ENCODE results near the gene FMNL2.

The FMNL2 gene

DNA sequence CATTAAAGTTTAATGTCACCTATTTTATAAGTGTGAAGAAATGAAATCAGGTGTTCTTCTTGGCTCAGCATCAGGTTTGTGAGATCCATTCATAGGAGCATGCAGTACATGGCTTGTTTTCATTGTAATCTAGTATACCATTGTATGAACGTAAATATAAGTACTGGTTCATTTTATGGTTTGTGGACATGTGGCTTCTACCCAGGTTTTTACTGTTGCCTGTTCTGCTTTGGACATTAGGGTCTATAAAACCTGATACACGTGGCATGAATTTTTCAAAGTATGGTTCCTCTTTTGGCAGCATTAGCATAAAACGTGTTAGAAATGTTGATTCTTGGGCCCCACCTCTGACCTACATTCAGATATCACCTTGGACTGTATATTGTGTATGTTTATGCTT is 206.7 kb downstream of the FMNL2 start:
- H3K9me3 Mint-ChIP-seq = no peaks in the 10 kb centered on the region
- no peak overlapping the region for H3K4me3 Mint-ChIP-seq
- H3K27me3 Mint-ChIP-seq = peaks cover 6% of the 10 kb centered on the region
- H3K36me3 Mint-ChIP-seq (ENCODE audit: low read depth) = no peaks in the 10 kb centered on the region
- H3K4me1 Mint-ChIP-seq (ENCODE audit: low read depth) = no peaks in the 10 kb centered on the region
- H3K27ac Mint-ChIP-seq = no peak overlapping the region

DNA sequence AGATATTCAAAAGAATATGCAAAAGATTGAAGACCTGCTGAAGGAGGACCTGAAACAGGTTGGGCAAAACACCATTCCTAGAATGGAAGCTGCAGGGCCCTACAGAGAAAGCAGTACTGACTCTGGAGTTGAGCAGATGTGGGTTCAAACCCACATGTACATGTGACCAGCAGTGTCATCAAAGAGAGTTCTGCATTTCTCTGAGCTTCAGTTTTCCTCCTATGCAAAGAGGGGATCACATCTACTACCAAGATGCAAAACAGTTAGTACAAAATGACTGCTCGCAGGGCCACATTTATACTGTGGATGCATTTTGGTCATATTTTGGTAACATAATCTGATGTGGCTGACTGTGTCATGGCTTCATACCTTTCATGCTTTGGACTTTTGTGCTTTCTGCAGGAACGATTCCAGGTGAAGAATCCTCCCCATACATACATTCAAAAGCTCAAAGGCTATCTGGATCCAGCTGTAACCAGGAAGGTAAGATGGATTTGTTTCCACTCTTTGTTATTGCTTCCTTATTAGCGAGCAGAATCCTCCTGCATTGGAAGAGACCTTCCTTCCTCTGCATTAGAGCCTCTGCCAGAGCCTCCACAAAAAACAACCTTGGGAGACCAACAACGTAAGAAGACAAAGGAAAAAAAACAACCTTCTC is 207.5 kb downstream of the FMNL2 start:
- H3K4me3 Mint-ChIP-seq = no peak overlapping the region
- H3K36me3 Mint-ChIP-seq (ENCODE audit: low read depth) = no peaks in the 10 kb centered on the region
- H3K27me3 Mint-ChIP-seq = no peaks in the 10 kb centered on the region
- H3K27ac Mint-ChIP-seq = no peak overlapping the region
- H3K4me1 Mint-ChIP-seq (ENCODE audit: low read depth) = no peaks in the 10 kb centered on the region
- no peaks in the 10 kb centered on the region for H3K9me3 Mint-ChIP-seq

- Mint-ChIP-seq H3K9me3 (no peaks in the 10 kb centered on the region), H3K27me3 (no peaks in the 10 kb centered on the region), H3K4me3 (no peak overlapping the region), H3K36me3 (ENCODE audit: low read depth) (no peaks in the 10 kb centered on the region), H3K27ac (no peak overlapping the region), H3K4me1 (ENCODE audit: low read depth) (no peaks in the 10 kb centered on the region)
Observed at GRCh38 chr2:152542995-152543481, 208.1 kb downstream of the FMNL2 start.

DNA sequence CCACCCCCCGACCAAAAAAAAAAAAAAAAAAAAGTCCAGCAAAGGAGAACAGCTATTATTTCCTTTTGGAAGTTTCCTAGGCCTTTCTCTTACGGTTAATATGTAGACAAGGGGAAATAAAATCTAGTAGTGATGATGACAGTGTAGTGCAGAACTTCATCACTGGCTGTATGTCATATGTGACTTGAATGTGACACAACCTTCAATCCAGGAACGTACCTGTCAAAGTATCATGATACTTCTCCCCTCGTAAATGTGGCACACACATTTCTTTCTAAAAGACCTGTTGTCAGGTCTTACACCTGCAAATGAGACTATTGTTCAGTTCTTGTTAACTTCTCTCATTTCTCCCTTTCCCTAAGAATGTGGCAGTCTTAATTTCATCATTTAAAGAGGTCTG is 208.7 kb downstream of the FMNL2 start:
- H3K4me3 Mint-ChIP-seq = no peak overlapping the region
- no peaks in the 10 kb centered on the region for H3K4me1 Mint-ChIP-seq (ENCODE audit: low read depth)

DNA sequence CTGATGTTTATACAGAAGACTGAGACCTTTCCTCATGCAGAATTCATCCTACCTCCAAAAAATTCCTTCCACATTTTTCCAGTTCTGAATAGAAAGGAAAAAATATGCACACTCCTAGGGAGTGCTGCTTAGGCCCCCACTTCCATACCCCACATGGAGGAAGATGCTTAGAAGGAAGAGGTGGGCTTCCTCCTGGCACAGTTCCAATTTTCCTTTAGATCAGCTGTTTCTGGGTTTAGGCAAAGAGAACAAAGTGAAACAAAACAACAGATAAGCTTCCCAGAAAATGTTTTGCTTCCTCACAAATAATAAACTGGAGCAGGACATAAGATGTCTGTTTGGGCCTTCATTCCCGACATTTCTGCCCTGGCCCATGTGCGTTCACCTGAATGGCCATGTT is 209.7 kb downstream of the FMNL2 start:
- no peaks in the 10 kb centered on the region for H3K36me3 Mint-ChIP-seq (ENCODE audit: low read depth)
- no peaks in the 10 kb centered on the region for H3K4me1 Mint-ChIP-seq (ENCODE audit: low read depth)
- H3K27ac Mint-ChIP-seq = no peak overlapping the region
- H3K27me3 Mint-ChIP-seq = no peaks in the 10 kb centered on the region
- H3K4me3 Mint-ChIP-seq = no peak overlapping the region
- no peaks in the 10 kb centered on the region for H3K9me3 Mint-ChIP-seq

More for the DNA sequence above, 208.7 kb downstream of the FMNL2 start:
- Mint-ChIP-seq H3K27me3 (no peaks in the 10 kb centered on the region), H3K9me3 (no peaks in the 10 kb centered on the region), H3K36me3 (ENCODE audit: low read depth) (no peaks in the 10 kb centered on the region), H3K27ac (no peak overlapping the region)

DNA sequence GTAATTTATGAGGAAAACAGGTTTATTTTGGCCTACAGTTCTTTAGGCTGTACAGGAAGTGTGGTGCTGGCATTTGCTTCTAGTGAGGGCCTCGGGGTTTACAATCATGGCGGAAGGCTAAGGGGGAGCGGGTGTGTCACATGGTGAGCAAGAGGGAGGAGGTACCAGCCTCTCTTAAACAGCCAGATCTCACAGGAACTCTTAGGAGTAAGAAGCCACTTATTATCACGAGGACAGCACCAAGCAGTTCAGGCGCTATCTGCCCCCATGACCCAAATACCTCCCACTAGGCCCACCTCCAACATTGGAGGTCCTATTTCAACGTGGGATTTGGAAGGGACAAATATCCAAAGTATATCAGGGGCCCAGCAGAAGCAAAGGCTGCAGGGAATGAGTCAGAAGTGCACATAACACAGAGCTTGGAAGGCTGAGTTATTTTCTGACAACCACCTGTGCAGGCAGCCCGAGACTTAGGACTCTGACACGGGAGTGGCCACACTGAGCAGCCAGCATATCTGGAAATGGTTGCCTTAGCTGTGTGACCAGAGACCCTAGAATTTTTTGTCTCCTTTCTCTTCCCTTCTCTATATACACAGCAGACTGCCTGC is 211.4 kb downstream of the FMNL2 start:
- H3K4me1 Mint-ChIP-seq (ENCODE audit: low read depth) = no peaks in the 10 kb centered on the region
- no peaks in the 10 kb centered on the region for H3K36me3 Mint-ChIP-seq (ENCODE audit: low read depth)
- no peaks in the 10 kb centered on the region for H3K27me3 Mint-ChIP-seq
- no peak overlapping the region for H3K4me3 Mint-ChIP-seq
- no peaks in the 10 kb centered on the region for H3K9me3 Mint-ChIP-seq
- no peak overlapping the region for H3K27ac Mint-ChIP-seq

DNA sequence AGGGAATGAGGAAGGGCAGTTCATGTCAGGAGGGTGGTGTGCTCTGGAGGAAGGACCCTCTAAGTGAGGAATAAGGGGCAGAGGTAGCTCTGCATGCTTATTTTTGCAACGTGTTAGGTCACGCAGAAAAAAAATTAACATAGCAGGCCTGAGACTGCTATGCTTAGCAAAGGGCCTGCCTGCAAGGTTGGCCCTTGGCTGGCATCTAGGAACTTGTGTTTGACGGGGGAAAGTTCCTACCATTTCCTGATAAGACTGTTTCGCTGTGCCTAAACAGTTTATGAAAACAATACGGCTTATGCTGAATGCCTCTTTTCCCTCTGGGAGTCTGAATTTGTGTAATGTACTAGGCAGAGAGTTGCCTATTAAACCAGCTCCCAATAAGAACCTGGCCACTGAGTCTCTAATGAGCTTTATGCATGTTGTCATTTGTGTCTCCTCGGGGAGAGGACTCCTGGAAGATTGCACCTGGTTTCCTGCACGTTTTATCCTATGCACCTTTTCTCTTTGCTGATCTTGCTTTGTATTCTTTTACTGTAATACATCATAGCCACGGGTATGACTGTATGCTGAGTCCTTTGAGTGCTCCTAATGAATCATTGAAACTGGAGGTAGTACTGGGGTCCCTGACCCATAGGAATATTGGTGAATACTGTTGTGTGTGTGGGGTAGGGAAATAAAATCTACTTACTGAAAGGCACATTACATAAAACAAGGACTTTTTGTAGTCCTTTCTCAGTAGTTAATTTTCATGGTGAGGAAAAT is 213.3 kb downstream of the FMNL2 start:
- no peaks in the 10 kb centered on the region for H3K36me3 Mint-ChIP-seq (ENCODE audit: low read depth)
- H3K9me3 Mint-ChIP-seq = no peaks in the 10 kb centered on the region
- no peak overlapping the region for H3K4me3 Mint-ChIP-seq
- no peaks in the 10 kb centered on the region for H3K4me1 Mint-ChIP-seq (ENCODE audit: low read depth)
- H3K27me3 Mint-ChIP-seq = peaks cover 7% of the 10 kb centered on the region
- H3K27ac Mint-ChIP-seq = no peak overlapping the region

- no peaks in the 10 kb centered on the region for H3K36me3 Mint-ChIP-seq (ENCODE audit: low read depth)
- H3K27me3 Mint-ChIP-seq = peaks cover 7% of the 10 kb centered on the region
- no peak overlapping the region for H3K4me3 Mint-ChIP-seq
- no peaks in the 10 kb centered on the region for H3K4me1 Mint-ChIP-seq (ENCODE audit: low read depth)
- no peaks in the 10 kb centered on the region for H3K9me3 Mint-ChIP-seq
- no peak overlapping the region for H3K27ac Mint-ChIP-seq
Observed at GRCh38 chr2:152548996-152549395, 214.0 kb downstream of the FMNL2 start.

DNA sequence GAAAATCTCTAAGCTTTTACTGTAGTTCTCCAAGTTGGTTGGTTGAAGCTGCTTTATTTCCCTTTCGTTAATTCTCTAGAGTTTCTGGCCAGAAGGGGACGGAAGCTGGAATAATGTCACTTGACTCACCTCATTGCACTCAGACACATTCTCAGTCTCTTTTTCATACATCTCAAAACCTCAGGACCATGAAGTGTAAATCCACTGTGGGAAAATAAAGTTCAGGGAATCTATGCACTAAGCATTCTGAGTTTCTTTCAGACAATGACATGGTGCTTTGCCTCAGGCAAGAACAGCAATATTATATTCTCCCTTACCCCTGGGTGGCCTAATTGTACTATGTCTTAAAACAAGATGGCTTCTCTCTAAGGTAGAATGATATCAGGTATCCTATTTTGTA is 214.4 kb downstream of the FMNL2 start:
- peaks cover 7% of the 10 kb centered on the region for H3K27me3 Mint-ChIP-seq
- H3K4me3 Mint-ChIP-seq = no peak overlapping the region

GRCh38 chr2:152550386-152550785 is 215.4 kb downstream of the FMNL2 start:
- Mint-ChIP-seq H3K36me3 (ENCODE audit: low read depth) (no peaks in the 10 kb centered on the region), H3K4me3 (no peak overlapping the region), H3K4me1 (ENCODE audit: low read depth) (no peaks in the 10 kb centered on the region), H3K27me3 (peaks cover 7% of the 10 kb centered on the region), H3K27ac (no peak overlapping the region), H3K9me3 (no peaks in the 10 kb centered on the region)

More for the DNA sequence above, 214.4 kb downstream of the FMNL2 start:
- Mint-ChIP-seq H3K4me1 (ENCODE audit: low read depth) (no peaks in the 10 kb centered on the region), H3K27ac (no peak overlapping the region), H3K36me3 (ENCODE audit: low read depth) (no peaks in the 10 kb centered on the region), H3K9me3 (no peaks in the 10 kb centered on the region)

DNA sequence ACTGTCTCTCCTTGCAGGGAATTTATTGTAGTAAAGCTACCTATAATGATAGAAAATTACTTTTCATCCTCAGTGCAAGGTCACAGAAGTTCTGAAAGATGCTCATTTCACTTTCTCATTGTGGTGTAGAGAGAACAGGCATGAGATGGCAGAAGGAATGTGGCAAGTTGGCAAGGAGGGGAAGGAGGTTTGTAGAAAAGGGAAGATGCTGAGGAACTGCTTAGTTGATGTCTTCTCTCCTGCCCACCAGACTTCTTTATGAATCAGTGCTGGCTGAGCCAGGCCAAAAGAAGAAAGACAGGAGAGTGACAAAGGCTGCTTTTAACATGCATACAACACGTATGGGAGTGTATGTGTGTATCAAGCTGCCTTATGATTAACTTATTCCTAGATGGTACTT is 217.9 kb downstream of the FMNL2 start:
- Mint-ChIP-seq H3K27ac (no peak overlapping the region), H3K27me3 (peaks cover 7% of the 10 kb centered on the region), H3K4me3 (no peak overlapping the region), H3K9me3 (no peaks in the 10 kb centered on the region), H3K4me1 (ENCODE audit: low read depth) (no peaks in the 10 kb centered on the region), H3K36me3 (ENCODE audit: low read depth) (no peaks in the 10 kb centered on the region)

GRCh38 chr2:152553518-152553917 is 218.5 kb downstream of the FMNL2 start:
- Mint-ChIP-seq H3K36me3 (ENCODE audit: low read depth) (no peaks in the 10 kb centered on the region), H3K4me3 (no peak overlapping the region), H3K4me1 (ENCODE audit: low read depth) (no peaks in the 10 kb centered on the region), H3K27me3 (peaks cover 7% of the 10 kb centered on the region), H3K9me3 (no peaks in the 10 kb centered on the region), H3K27ac (no peak overlapping the region)

DNA sequence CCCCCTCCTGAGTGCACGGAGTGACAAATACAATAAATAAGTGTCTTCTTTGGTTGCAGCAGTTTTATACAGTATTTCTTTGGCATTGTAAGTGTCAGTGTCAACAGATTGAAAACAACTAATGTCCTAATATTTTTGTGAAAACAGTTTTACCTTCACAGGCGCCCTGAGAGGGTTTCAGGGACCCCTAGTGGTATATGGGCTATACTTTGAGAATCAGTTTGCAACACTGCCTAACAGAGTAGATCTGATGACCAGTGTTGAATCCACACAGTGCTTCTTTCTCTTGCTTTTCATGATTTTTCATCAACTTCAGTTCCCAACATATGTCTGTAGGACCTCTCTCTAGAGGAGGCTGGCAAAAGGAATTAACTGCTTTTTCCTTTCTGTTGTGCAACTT is 220.1 kb downstream of the FMNL2 start:
- Mint-ChIP-seq H3K27ac (no peak overlapping the region), H3K4me3 (no peak overlapping the region), H3K36me3 (ENCODE audit: low read depth) (no peaks in the 10 kb centered on the region), H3K4me1 (ENCODE audit: low read depth) (no peaks in the 10 kb centered on the region), H3K9me3 (no peaks in the 10 kb centered on the region), H3K27me3 (peaks cover 10% of the 10 kb centered on the region)

DNA sequence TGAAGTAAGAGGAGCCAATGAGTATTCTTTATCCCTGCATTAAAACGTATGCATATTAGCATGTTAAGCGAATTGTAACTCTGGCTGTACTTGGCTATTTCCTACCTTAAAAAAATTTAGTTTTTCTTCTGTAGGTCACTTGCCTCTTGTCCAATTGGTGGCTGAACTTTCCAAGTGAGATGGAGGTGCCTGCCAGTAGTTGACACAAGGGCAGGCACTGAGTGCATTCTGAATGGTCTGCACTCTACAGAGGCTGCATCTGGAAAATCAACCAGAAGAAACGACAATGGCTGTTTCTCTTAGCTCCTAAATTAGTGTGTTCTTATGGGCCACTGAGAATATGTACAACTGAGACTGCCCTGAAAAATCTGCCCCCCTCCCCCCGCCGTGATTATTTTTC is 221.5 kb downstream of the FMNL2 start:
- Mint-ChIP-seq H3K27ac (no peak overlapping the region), H3K9me3 (no peaks in the 10 kb centered on the region), H3K27me3 (peaks cover 10% of the 10 kb centered on the region), H3K4me3 (no peak overlapping the region), H3K4me1 (ENCODE audit: low read depth) (no peaks in the 10 kb centered on the region), H3K36me3 (ENCODE audit: low read depth) (no peaks in the 10 kb centered on the region)

DNA sequence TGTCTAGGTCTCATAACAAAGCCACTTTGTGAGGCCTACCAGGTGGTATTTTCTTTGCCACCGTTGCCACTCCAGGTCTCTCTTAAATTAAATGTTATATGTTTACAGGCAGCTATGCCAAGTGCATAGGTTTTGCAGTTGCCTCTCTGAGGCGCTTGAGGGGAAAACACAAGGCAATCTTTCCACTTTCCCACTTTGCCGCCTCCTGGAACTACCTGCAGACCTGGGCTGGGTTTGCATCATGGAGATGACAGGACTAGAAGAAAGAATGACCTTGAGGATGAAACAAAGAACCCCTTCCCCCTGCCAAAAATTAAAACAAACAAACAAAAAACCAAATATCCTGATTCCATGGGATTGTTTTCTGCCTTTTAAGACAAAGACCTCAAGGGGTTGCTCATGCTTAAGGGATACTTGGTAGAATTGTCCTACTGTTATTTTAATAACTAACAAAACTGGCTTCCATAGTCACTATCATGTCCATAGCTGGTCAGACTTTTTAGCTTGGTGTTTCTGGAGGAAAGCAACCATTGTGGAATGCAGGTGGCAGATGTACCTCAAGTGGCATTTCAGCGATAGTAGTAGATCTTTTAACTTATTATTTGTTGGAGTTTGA is 222.4 kb downstream of the FMNL2 start:
- Mint-ChIP-seq H3K27me3 (peaks cover 10% of the 10 kb centered on the region), H3K36me3 (ENCODE audit: low read depth) (no peaks in the 10 kb centered on the region), H3K27ac (no peak overlapping the region), H3K9me3 (no peaks in the 10 kb centered on the region), H3K4me3 (no peak overlapping the region), H3K4me1 (ENCODE audit: low read depth) (no peaks in the 10 kb centered on the region)
